Esophagus muscularis mucosa (tissue), 4 donors: Measurements from ENCODE around the gene CASKIN2.

Source experiments
- CTCF ChIP-seq, 3 experiments: fragments of 200-600 bp in 2 of 3; fragments of 450-650 bp in 1 of 3; sonication (generic) in 2 of 3; IDR thresholded peaks; one replicate each; pipeline ENCODE4 v1.5.1; 2017 to 2019; ENCODE audit warnings: antibody characterized with exemption in 3 of 3, mild to moderate bottlenecking in 2 of 3, moderate library complexity in 1 of 3
- EP300 ChIP-seq: sonication (generic); formaldehyde crosslinking; IDR thresholded peaks from one replicate; pipeline ENCODE4 v1.6.1; 2017; ENCODE audit warnings: antibody characterized with exemption
- POLR2A ChIP-seq: fragments of 450-650 bp; IDR thresholded peaks from one replicate; pipeline ENCODE4 v1.6.1; 2017; ENCODE audit warnings: antibody characterized with exemption, moderate library complexity, mild to moderate bottlenecking, low read depth
- POLR2AphosphoS5 ChIP-seq, 2 donors: sonication (generic); formaldehyde crosslinking; IDR thresholded peaks; one replicate each; pipeline ENCODE4 v1.6.1; 2017; ENCODE audit warnings: antibody characterized with exemption in 2 of 2

GRCh38 chr17:75523647-75524046 is 8.3 kb upstream of the CASKIN2 start:
- TF ChIP-seq CTCF (IDR thresholded peaks at IDR 0.05) (no peak), POLR2A (no peak), POLR2AphosphoS5 (IDR thresholded peaks at IDR 0.05) (no peak), EP300 (no peak)
